Activated CD4-positive, alpha-beta memory T cell treated with anti-CD3 and anti-CD28 coated beads for 36 hours (primary cell): ENCODE measurements around the gene BIVM. TPM values are rescaled to one million over a fixed set of nuclear protein-coding genes. Genes with fewer than 3 reads are reported as not detected.
A peak's percentile ranks its signal among the peaks of the same experiment; 100 is the strongest.

Experiments
- CTCF ChIA-PET: fragments of 350-600 bp; sonication (Branson Sonifier 250); formaldehyde crosslinking; loops from one replicate; lab custom pipeline; 2021; ENCODE audit warnings: antibody characterized with exemption, inconsistent platforms; lab: Charles Lee
- POLR2A ChIA-PET: fragments of 350-600 bp; sonication (Branson Sonifier 250); formaldehyde crosslinking; loops from one replicate; lab custom pipeline; 2021; ENCODE audit warnings: antibody characterized with exemption; lab: Charles Lee
- DNase-seq: peaks from one replicate; pipeline ENCODE4 v3.0.0-alpha.2; 2020
- H3K27ac Mint-ChIP-seq: one replicate; pipeline ENCODE4 v1.8.0; 2021; ENCODE audit warnings: mixed read lengths
- H3K27me3 Mint-ChIP-seq: one replicate; pipeline ENCODE4 v1.8.0; 2021; ENCODE audit warnings: mixed read lengths
- H3K36me3 Mint-ChIP-seq: one replicate; pipeline ENCODE4 v1.8.0; 2021; ENCODE audit warnings: mixed read lengths
- H3K4me1 Mint-ChIP-seq: one replicate; pipeline ENCODE4 v1.8.0; 2021; ENCODE audit warnings: low read depth, mixed read lengths
- H3K4me3 Mint-ChIP-seq: one replicate; pipeline ENCODE4 v1.8.0; 2021; ENCODE audit warnings: mild to moderate bottlenecking, mixed read lengths
- H3K9me3 Mint-ChIP-seq: one replicate; pipeline ENCODE4 v1.8.0; 2021; ENCODE audit warnings: mixed read lengths
- intact Hi-C: fragments of 100-400 bp; cut with micrococcal nuclease; formaldehyde crosslinking; loops from one replicate; pipeline ENCODE4 v1.15.1; 2023
- total RNA-seq, 2 experiments: library from RNA; stranded (reverse); gene quantifications; one replicate each; pipeline ENCODE4 v1.2.3, GENCODE V29; 2021

The BIVM gene
- total RNA-seq, 2 experiments from 2014 or later, result 13.3 to 15.7 TPM

DNA sequence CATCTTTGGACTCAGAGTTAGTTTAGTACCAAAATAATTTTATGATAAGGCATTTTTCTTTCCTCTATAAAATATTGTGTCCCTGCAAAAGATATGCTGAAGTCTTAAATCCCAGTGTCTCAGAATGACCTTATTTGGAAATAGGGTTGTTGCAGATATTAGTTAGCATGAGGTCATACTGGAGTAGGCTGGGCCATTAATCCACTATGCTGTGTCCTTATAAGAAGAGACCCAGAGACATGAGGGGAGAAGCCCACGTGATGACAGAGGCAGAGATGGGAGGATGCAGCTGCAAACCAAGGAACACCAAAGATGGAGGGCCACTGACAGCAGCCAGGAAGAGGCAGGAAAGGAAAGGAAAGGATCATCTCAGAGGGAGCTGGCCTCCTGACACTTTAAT is 6.5 kb upstream of the BIVM start:
- Mint-ChIP-seq H3K4me3 (no peak overlapping the region), H3K36me3 (peaks cover 21% of the 10 kb centered on the region), H3K27ac (no peak overlapping the region), H3K27me3 (peaks cover 5% of the 10 kb centered on the region), H3K4me1 (peaks cover 2% of the 10 kb centered on the region), H3K9me3 (no peaks in the 10 kb centered on the region)
- ChIA-PET CTCF (no interaction called here), POLR2A (no interaction called here)
- intact Hi-C loops, result no loop called here
- no peak for DNase-seq

GRCh38 chr13:102793611-102794355 is 5.1 kb upstream of the BIVM start:
- Mint-ChIP-seq H3K27me3 (peaks cover 5% of the 10 kb centered on the region), H3K4me1 (peaks cover 7% of the 10 kb centered on the region), H3K4me3 (no peak overlapping the region), H3K36me3 (peaks cover 16% of the 10 kb centered on the region), H3K9me3 (no peaks in the 10 kb centered on the region), H3K27ac (no peak overlapping the region)
- intact Hi-C loops, result no loop called here
- no peak for DNase-seq
- ChIA-PET CTCF (no interaction called here), POLR2A (interaction anchor here (0.6 to 1.2 kb wide), 2 partner anchors 20 to 44 kb away, joined by 3 to 4 read pairs; partner anchors contain the start of gene TEX30)

GRCh38 chr13:102799426-102800144 is 666 bp downstream of the BIVM start:
- peak overlapping the region; percentile 90 for H3K4me3 Mint-ChIP-seq
- H3K9me3 Mint-ChIP-seq, result no peaks in the 10 kb centered on the region
- H3K27me3 Mint-ChIP-seq, result peaks cover 5% of the 10 kb centered on the region
- H3K27ac Mint-ChIP-seq, result peak overlapping the region; percentile 38
- ChIA-PET CTCF (interaction anchor here (0.6 to 4.7 kb wide), 16 partner anchors 9 to 208 kb away, joined by 3 to 22 read pairs (median 4); partner anchors contain the start of genes ERCC5 and TEX30), POLR2A (interaction anchor here (0.5 to 3.6 kb wide), 9 partner anchors 14 to 208 kb away, joined by 3 to 28 read pairs (median 3); partner anchors contain the start of genes ERCC5, TEX30 and TPP2)
- peaks cover 6% of the 10 kb centered on the region for H3K36me3 Mint-ChIP-seq
- intact Hi-C loops, result loop anchor here (1.0 to 5.0 kb wide), 5 partner anchors 26 to 207 kb away; partner anchors contain the start of genes TEX30 and TPP2
- DNase-seq, result peak; percentile 15
- peaks cover 22% of the 10 kb centered on the region for H3K4me1 Mint-ChIP-seq

GRCh38 chr13:102800145-102801041 is 1.5 kb downstream of the BIVM start:
- ChIA-PET POLR2A (interaction anchor here (1.0 to 3.6 kb wide), 8 partner anchors 14 to 208 kb away, joined by 3 to 28 read pairs (median 4); partner anchors contain the start of genes ERCC5, TEX30 and TPP2), CTCF (interaction anchor here (0.6 to 4.7 kb wide), 23 partner anchors 10 to 208 kb away, joined by 3 to 22 read pairs (median 3); partner anchors contain the start of genes ERCC5 and TEX30)
- peak; percentile 88 for DNase-seq
- Mint-ChIP-seq H3K4me1 (peaks cover 22% of the 10 kb centered on the region), H3K36me3 (peaks cover 6% of the 10 kb centered on the region), H3K27ac (peak overlapping the region; percentile 38), H3K4me3 (peak overlapping the region; percentile 90), H3K9me3 (no peaks in the 10 kb centered on the region), H3K27me3 (peaks cover 5% of the 10 kb centered on the region)
- intact Hi-C loops, result loop anchor here (1.0 kb wide), 1 partner anchor 27 kb away; the partner anchor contains the start of gene TEX30

GRCh38 chr13:102805680-102806079 is 6.8 kb downstream of the BIVM start:
- Mint-ChIP-seq H3K4me3 (no peak overlapping the region), H3K36me3 (no peaks in the 10 kb centered on the region), H3K9me3 (no peaks in the 10 kb centered on the region), H3K27ac (no peak overlapping the region), H3K4me1 (peaks cover 16% of the 10 kb centered on the region), H3K27me3 (no peaks in the 10 kb centered on the region)
- POLR2A ChIA-PET, result no interaction called here
- CTCF ChIA-PET, result no interaction called here
- DNase-seq, result no peak
- intact Hi-C loops, result no loop called here

DNA sequence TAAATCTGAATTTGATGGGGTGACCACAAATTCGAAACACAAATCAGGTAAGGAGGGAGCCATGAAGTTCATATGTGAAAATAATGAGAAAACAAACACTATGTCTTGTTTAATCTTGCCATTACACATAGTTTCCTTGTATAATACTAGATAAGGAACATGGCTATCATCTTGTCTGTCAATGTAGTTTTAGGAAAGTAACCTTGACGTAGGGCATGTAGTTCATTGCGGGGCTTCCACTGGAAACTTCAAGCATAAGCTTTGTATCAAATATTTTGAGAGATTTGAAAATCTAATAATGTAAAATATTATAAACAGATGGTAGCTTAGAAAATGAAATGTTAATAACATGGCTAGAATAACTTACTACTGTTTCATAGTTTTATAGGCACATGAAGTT is 8.8 kb downstream of the BIVM start:
- intact Hi-C loops, result no loop called here
- POLR2A ChIA-PET, result no interaction called here
- Mint-ChIP-seq H3K9me3 (peaks cover 5% of the 10 kb centered on the region), H3K36me3 (peaks cover 12% of the 10 kb centered on the region), H3K27ac (no peak overlapping the region), H3K4me1 (peaks cover 4% of the 10 kb centered on the region), H3K27me3 (no peaks in the 10 kb centered on the region), H3K4me3 (no peak overlapping the region)
- no peak for DNase-seq
- CTCF ChIA-PET, result interaction anchor here (0.7 kb wide), 1 partner anchor 21 kb away, joined by 3 read pairs; no protein-coding TSS in a partner anchor

GRCh38 chr13:102812611-102813287 is 13.8 kb downstream of the BIVM start:
- no peak for DNase-seq
- H3K27me3 Mint-ChIP-seq, result no peaks in the 10 kb centered on the region
- H3K36me3 Mint-ChIP-seq, result peaks cover 24% of the 10 kb centered on the region
- no peak overlapping the region for H3K27ac Mint-ChIP-seq
- H3K9me3 Mint-ChIP-seq, result peaks cover 5% of the 10 kb centered on the region
- POLR2A ChIA-PET, result no interaction called here
- CTCF ChIA-PET, result no interaction called here
- H3K4me3 Mint-ChIP-seq, result no peak overlapping the region
- intact Hi-C loops, result no loop called here
- peaks cover 10% of the 10 kb centered on the region for H3K4me1 Mint-ChIP-seq

GRCh38 chr13:102814025-102814607 is 15.2 kb downstream of the BIVM start:
- no peak for DNase-seq
- Mint-ChIP-seq H3K27ac (no peak overlapping the region), H3K27me3 (no peaks in the 10 kb centered on the region), H3K9me3 (peaks cover 5% of the 10 kb centered on the region), H3K4me3 (no peak overlapping the region), H3K4me1 (peaks cover 10% of the 10 kb centered on the region), H3K36me3 (peaks cover 28% of the 10 kb centered on the region)
- CTCF ChIA-PET, result interaction anchor here (1.0 kb wide), 1 partner anchor 34 kb away, joined by 3 read pairs; no protein-coding TSS in a partner anchor
- POLR2A ChIA-PET, result no interaction called here
- intact Hi-C loops, result no loop called here

DNA sequence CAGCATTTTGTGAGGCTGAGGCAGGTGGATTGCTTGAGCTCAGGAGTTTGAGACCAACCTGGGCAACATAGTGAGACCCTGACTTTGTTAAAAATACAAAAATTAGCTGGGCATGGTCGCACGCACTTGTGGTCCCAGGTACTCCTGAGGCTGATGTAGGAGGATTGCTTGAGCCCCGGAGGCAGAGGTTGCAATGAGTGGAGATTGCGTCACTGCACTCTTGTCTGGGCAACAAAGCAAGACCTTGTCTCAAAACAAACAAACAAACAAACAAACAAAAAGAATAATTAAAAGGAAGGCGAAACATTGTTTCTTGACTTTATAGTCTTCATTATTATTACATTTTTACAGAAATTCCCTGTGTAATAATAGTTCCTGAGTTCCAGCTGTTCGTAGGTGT is 15.9 kb downstream of the BIVM start:
- ChIA-PET CTCF (interaction anchor here (0.6 to 1.0 kb wide), 2 partner anchors 33 to 55 kb away, joined by 3 to 4 read pairs; no protein-coding TSS in a partner anchor), POLR2A (no interaction called here)
- Mint-ChIP-seq H3K9me3 (peaks cover 5% of the 10 kb centered on the region), H3K36me3 (peaks cover 31% of the 10 kb centered on the region), H3K4me1 (peaks cover 10% of the 10 kb centered on the region), H3K27ac (no peak overlapping the region), H3K4me3 (no peak overlapping the region), H3K27me3 (no peaks in the 10 kb centered on the region)
- intact Hi-C loops, result no loop called here
- no peak for DNase-seq

DNA sequence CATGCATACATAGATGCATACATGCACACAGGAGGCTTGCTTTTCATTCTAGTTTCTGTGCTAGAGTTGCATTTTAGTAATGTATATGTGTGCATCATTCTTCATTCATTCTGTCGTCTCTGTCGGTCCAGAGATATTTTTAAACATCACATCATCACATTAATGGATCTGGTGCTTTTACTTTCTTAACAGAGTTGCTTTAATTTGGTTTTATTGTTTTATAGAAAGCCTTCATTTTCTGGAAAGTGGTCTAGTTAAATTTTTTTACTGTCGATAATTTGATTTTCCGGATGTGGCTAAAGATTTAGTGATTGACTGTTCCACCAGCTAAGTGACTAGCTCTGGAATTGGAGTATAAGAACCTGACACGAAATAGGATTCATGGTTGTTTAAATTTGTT is 16.9 kb downstream of the BIVM start:
- no peak for DNase-seq
- CTCF ChIA-PET, result interaction anchor here (0.6 kb wide), 1 partner anchor 54 kb away, joined by 4 read pairs; no protein-coding TSS in a partner anchor
- H3K36me3 Mint-ChIP-seq, result peaks cover 31% of the 10 kb centered on the region
- H3K27me3 Mint-ChIP-seq, result no peaks in the 10 kb centered on the region
- H3K9me3 Mint-ChIP-seq, result peaks cover 5% of the 10 kb centered on the region
- H3K27ac Mint-ChIP-seq, result no peak overlapping the region
- no peak overlapping the region for H3K4me3 Mint-ChIP-seq
- intact Hi-C loops, result no loop called here
- POLR2A ChIA-PET, result no interaction called here
- H3K4me1 Mint-ChIP-seq, result peaks cover 10% of the 10 kb centered on the region
